ENCODE data around the gene GULP1.
"Not testable (repeated sequence)": the region's sequence is repeated elsewhere in the genome, so short reads cannot be mapped to it uniquely, and the experiment has no call there.

The GULP1 gene

GRCh38 chr2:188292348-188293239 is 920 bp downstream of the GULP1 start:
- no peak for DNase-seq (ENCODE audit: low spot score)

- DNase-seq (ENCODE audit: low spot score): no peak
Measured at GRCh38 chr2:188293601-188294351, 2.1 kb downstream of the GULP1 start.

- DNase-seq (ENCODE audit: low spot score): no peak
Measured at GRCh38 chr2:188294352-188294926, 2.8 kb downstream of the GULP1 start.

- DNase-seq (ENCODE audit: low spot score): no peak
Measured at GRCh38 chr2:188295067-188295685, 3.5 kb downstream of the GULP1 start.

GRCh38 chr2:188297978-188298377 is 6.3 kb downstream of the GULP1 start:
- no peak for DNase-seq (ENCODE audit: low spot score)

- DNase-seq (ENCODE audit: low spot score): not testable (repeated sequence)
Measured at GRCh38 chr2:188298937-188299371, 7.3 kb downstream of the GULP1 start.

- DNase-seq (ENCODE audit: low spot score): no peak
Measured at GRCh38 chr2:188303363-188304031, 11.8 kb downstream of the GULP1 start.

GRCh38 chr2:188305271-188305670 is 13.6 kb downstream of the GULP1 start:
- no peak for DNase-seq (ENCODE audit: low spot score)

- DNase-seq (ENCODE audit: low spot score): no peak
Measured at GRCh38 chr2:188306271-188306670, 14.6 kb downstream of the GULP1 start.

- DNase-seq (ENCODE audit: low spot score): no peak
Measured at GRCh38 chr2:188307850-188308283, 16.2 kb downstream of the GULP1 start.

- DNase-seq (ENCODE audit: low spot score): no peak
Measured at GRCh38 chr2:188308483-188308882, 16.8 kb downstream of the GULP1 start.

GRCh38 chr2:188309364-188309763 is 17.7 kb downstream of the GULP1 start:
- DNase-seq (ENCODE audit: low spot score): no peak

GRCh38 chr2:188314314-188315054 is 22.8 kb downstream of the GULP1 start:
- DNase-seq (ENCODE audit: low spot score): no peak

GRCh38 chr2:188315750-188316149 is 24.1 kb downstream of the GULP1 start:
- DNase-seq (ENCODE audit: low spot score): no peak

- no peak for DNase-seq (ENCODE audit: low spot score)
Measured at GRCh38 chr2:188316342-188316741, 24.7 kb downstream of the GULP1 start.

- DNase-seq (ENCODE audit: low spot score): no peak
Measured at GRCh38 chr2:188316791-188317423, 25.2 kb downstream of the GULP1 start.

GRCh38 chr2:188318161-188318749 is 26.6 kb downstream of the GULP1 start:
- DNase-seq (ENCODE audit: low spot score): no peak

- no peak for DNase-seq (ENCODE audit: low spot score)
Measured at GRCh38 chr2:188319838-188320237, 28.2 kb downstream of the GULP1 start.

GRCh38 chr2:188320861-188321260 is 29.2 kb downstream of the GULP1 start:
- no peak for DNase-seq (ENCODE audit: low spot score)
